HG02678 (cell line): ENCODE measurements around the gene NR2C1.
"Not testable (repeated sequence)": the region's sequence is repeated elsewhere in the genome, so short reads cannot be mapped to it uniquely, and the experiment has no call there.

ENCODE experiments used
- ATAC-seq: cut with Tn5 transposase; IDR thresholded peaks from one replicate; pipeline ENCODE4 v1.9.1; 2021; ENCODE audit warnings: mild to moderate bottlenecking, moderate library complexity; ENCODE audit not compliant: unreplicated experiment

Gene NR2C1

GRCh38 chr12:95072900-95073697, at the start of gene NR2C1:
TSS of gene NR2C1 (minus strand) at chr12:95073618. CDS start at chr12:95067384, 6,234 bp downstream.
- peak; percentile 95 for ATAC-seq

GRCh38 chr12:95118788-95119179, 45.4 kb upstream of the NR2C1 start:
- ATAC-seq, result no peak

- ATAC-seq, result no peak
Observed at GRCh38 chr12:95118138-95118787, 44.8 kb upstream of the NR2C1 start.

- peak; percentile 78 for ATAC-seq
Observed at GRCh38 chr12:95117178-95117599, 43.8 kb upstream of the NR2C1 start.

GRCh38 chr12:95116773-95117172, 43.4 kb upstream of the NR2C1 start:
- ATAC-seq, result peak; percentile 24

- no peak for ATAC-seq
Observed at GRCh38 chr12:95116341-95116740, 42.9 kb upstream of the NR2C1 start.

- ATAC-seq, result no peak
Observed at GRCh38 chr12:95115641-95116040, 42.2 kb upstream of the NR2C1 start.

GRCh38 chr12:95114766-95115405, 41.5 kb upstream of the NR2C1 start:
- no peak for ATAC-seq

- ATAC-seq, result no peak
Observed at GRCh38 chr12:95107362-95107761, 33.9 kb upstream of the NR2C1 start.

GRCh38 chr12:95105540-95105939, 32.1 kb upstream of the NR2C1 start:
- no peak for ATAC-seq

GRCh38 chr12:95104919-95105452, 31.6 kb upstream of the NR2C1 start:
- ATAC-seq, result no peak

- ATAC-seq, result peak; percentile 95
Observed at GRCh38 chr12:95102916-95103671, 29.7 kb upstream of the NR2C1 start.

GRCh38 chr12:95101957-95102356, 28.5 kb upstream of the NR2C1 start:
- ATAC-seq, result not testable (repeated sequence)

GRCh38 chr12:95100264-95101190, 27.1 kb upstream of the NR2C1 start:
- ATAC-seq, result no peak

GRCh38 chr12:95099270-95099790, 25.9 kb upstream of the NR2C1 start:
- ATAC-seq, result no peak

GRCh38 chr12:95096852-95097251, 23.4 kb upstream of the NR2C1 start:
- ATAC-seq, result no peak

GRCh38 chr12:95096378-95096777, 23.0 kb upstream of the NR2C1 start:
- ATAC-seq, result no peak

- not testable (repeated sequence) for ATAC-seq
Observed at GRCh38 chr12:95095866-95096265, 22.4 kb upstream of the NR2C1 start.

- no peak for ATAC-seq
Observed at GRCh38 chr12:95089462-95089861, 16.0 kb upstream of the NR2C1 start.
